Brain microvascular endothelial cell (primary cell): ENCODE results near the gene APOF.

Experiments used
- DNase-seq: peaks from one replicate; pipeline ENCODE4 v3.0.0-alpha.2; 2020
- H3K27ac ChIP-seq: fragments of 250-450 bp; sonication (Bioruptor Pico); 2 replicates; pipeline ENCODE4 v1.5.1; 2020; ENCODE audit warnings: mild to moderate bottlenecking, moderate library complexity
- H3K27me3 ChIP-seq: fragments of 250-450 bp; sonication (Bioruptor Pico); replicated peaks from 2 replicates; pipeline ENCODE4 v1.5.1; 2020; ENCODE audit warnings: mild to moderate bottlenecking
- H3K36me3 ChIP-seq: fragments of 250-450 bp; sonication (Bioruptor Pico); replicated peaks from 2 replicates; pipeline ENCODE4 v1.5.1; 2020; ENCODE audit warnings: mild to moderate bottlenecking
- H3K4me3 ChIP-seq: 2 replicates; pipeline ENCODE4 v1.5.1; 2011; ENCODE audit warnings: low read depth, mild to moderate bottlenecking, control low read depth, low read length, moderate library complexity
- CTCF ChIP-seq: IDR thresholded peaks from 2 replicates; pipeline ENCODE4 v1.5.1; 2011; ENCODE audit warnings: low read depth, mild to moderate bottlenecking, moderate library complexity, low read length, control low read depth, inconsistent platforms; ENCODE audit errors: missing control alignments
- in situ Hi-C: cut with HindIII; loops from 2 replicates; pipeline ENCODE4 v1.10.0; 2017; ENCODE audit warnings: low sequenced_read_pairs, low pct_ligation_motif_present

The APOF gene

GRCh38 chr12:56315249-56315621 is 47.4 kb downstream of the APOF start:
- Histone ChIP-seq H3K27ac (peak overlapping the region; percentile 91), H3K4me3 (peak overlapping the region; percentile 95), H3K36me3 (peaks cover 19% of the 10 kb centered on the region), H3K27me3 (no peaks in the 10 kb centered on the region)
- in situ Hi-C loops = no loop called here
- TF ChIP-seq CTCF = no peak
- DNase-seq = peak; percentile 11

GRCh38 chr12:56311003-56311402 is 51.7 kb downstream of the APOF start:
- TF ChIP-seq CTCF = no peak
- no peak overlapping the region for H3K27ac ChIP-seq
- peaks cover 43% of the 10 kb centered on the region for H3K36me3 ChIP-seq
- in situ Hi-C loops = no loop called here
- no peak overlapping the region for H3K4me3 ChIP-seq
- no peak for DNase-seq
- no peaks in the 10 kb centered on the region for H3K27me3 ChIP-seq
